ENCODE results near the gene IRX2. TPM values are rescaled to one million over a fixed set of nuclear protein-coding genes. Genes with fewer than 3 reads are reported as not detected.

The IRX2 gene
- total and polyA plus RNA-seq, 10 of the 15 experiments (the other 5 are each of a cell fraction or from before 2014, with no cell fraction given): not detected

DNA sequence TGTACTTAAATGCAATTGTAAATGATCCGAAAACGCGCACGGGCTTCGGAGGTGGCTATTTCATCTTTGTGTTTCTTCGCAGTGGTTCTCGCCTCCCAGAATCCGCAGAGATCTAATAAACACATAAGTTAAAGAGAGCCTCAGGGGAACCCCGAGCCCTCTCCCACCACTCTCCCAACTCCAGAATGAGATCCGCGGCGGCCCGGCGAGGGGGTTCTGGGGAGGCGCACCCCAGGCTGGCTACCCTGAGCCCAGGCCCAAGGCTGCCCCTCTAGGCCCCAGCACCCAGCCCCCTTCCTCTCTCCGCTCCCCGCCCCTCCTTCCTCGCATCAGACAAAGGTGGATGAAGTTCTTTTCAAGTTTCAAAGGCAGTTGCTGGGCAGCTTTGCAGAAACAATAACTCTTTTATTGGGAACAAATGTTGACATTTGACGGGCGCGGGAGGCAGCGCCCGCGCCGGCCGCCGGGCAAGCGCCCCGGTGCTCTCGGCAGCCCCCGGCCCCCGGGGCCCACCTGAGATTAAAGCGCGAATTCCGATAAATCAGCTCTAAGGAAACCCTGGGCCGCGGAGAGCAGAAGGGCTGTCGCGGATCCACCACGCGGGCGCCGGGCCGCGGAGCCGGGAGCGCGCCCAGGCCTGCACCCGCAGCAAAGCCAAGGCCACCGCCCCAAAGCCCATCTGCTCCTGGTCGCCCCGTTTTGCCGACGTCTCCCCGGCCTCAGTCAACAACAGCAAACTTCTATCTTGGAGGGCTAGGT lies 8.4 kb downstream of the IRX2 start (continued):
- TF ChIP-seq, protein P1, sequence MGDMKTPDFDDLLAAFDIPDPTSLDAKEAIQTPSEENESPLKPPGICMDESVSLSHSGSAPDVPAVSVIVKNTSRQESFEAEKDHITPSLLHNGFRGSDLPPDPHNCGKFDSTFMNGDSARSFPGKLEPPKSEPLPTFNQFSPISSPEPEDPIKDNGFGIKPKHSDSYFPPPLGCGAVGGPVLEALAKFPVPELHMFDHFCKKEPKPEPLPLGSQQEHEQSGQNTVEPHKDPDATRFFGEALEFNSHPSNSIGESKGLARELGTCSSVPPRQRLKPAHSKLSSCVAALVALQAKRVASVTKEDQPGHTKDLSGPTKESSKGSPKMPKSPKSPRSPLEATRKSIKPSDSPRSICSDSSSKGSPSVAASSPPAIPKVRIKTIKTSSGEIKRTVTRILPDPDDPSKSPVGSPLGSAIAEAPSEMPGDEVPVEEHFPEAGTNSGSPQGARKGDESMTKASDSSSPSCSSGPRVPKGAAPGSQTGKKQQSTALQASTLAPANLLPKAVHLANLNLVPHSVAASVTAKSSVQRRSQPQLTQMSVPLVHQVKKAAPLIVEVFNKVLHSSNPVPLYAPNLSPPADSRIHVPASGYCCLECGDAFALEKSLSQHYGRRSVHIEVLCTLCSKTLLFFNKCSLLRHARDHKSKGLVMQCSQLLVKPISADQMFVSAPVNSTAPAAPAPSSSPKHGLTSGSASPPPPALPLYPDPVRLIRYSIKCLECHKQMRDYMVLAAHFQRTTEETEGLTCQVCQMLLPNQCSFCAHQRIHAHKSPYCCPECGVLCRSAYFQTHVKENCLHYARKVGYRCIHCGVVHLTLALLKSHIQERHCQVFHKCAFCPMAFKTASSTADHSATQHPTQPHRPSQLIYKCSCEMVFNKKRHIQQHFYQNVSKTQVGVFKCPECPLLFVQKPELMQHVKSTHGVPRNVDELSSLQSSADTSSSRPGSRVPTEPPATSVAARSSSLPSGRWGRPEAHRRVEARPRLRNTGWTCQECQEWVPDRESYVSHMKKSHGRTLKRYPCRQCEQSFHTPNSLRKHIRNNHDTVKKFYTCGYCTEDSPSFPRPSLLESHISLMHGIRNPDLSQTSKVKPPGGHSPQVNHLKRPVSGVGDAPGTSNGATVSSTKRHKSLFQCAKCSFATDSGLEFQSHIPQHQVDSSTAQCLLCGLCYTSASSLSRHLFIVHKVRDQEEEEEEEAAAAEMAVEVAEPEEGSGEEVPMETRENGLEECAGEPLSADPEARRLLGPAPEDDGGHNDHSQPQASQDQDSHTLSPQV (IDR thresholded peaks at IDR 0.05): no peak
- TF ChIP-seq SRF (IDR thresholded peaks at IDR 0.05; ENCODE audit: low read depth in 2 of 2, low read length in 2 of 2): no peak
- no peak for TF ChIP-seq SPI1 (IDR thresholded peaks at IDR 0.05; ENCODE audit: borderline replicate concordance, insufficient read depth, low read depth, low read length)
- no peak for TF ChIP-seq TCF12 (IDR thresholded peaks at IDR 0.05; ENCODE audit: low read depth, low read length)

DNA sequence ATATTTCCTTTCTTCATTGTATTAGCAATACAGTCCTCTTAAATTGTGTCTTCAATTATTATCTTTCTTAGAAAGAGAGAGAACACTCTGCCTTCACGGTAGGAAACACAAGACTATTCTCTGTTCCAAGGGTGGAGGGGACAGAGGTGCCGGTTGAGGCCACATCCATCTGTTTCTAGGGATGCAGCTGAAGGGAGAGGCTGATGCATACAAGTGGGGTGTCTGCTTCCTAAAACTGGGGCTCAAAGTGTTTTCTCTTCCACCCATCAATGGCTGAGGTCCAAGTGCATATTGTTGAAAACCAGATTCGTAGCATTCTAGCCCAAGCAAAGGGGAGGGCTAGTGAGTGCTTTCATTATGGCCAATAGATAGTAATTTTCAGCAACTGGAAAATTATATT lies 9.5 kb downstream of the IRX2 start:
- intact Hi-C loops (cut with micrococcal nuclease; ENCODE audit: unreplicated experiment) (no loop called here), in situ Hi-C loops (cut with MboI) (no loop called here)

More for the DNA sequence above, 9.5 kb downstream of the IRX2 start:
- H3K79me2 ChIP-seq (ENCODE audit: control insufficient read depth, insufficient read depth, low read length): no peaks in the 10 kb centered on the region
- no TSS peak for BruUV-seq (replicated peaks)
- no peaks in the 10 kb centered on the region for H3K36me3 ChIP-seq (ENCODE audit: control insufficient read depth in 2 of 2, insufficient read depth in 2 of 2, low read length in 1 of 2)
- FAIRE-seq: no peak
- H3K9me3 ChIP-seq (replicated peaks; ENCODE audit: control insufficient read depth, insufficient read depth, low read length): no peaks in the 10 kb centered on the region; the same call in 2 of the 3 replicates
- no peak overlapping the region for H3K4me3 ChIP-seq
- H3K4me2 ChIP-seq (ENCODE audit: control insufficient read depth, insufficient read depth): no peak overlapping the region
- no peak overlapping the region for H3K9ac ChIP-seq (ENCODE audit: control insufficient read depth, insufficient read depth, low read length)
- no peaks in the 10 kb centered on the region for H3K27me3 ChIP-seq (replicated peaks in 1 of 2; ENCODE audit: control insufficient read depth in 2 of 2, insufficient read depth in 2 of 2, low read length in 1 of 2)
- SMC1A ChIA-PET (ENCODE audit: uncharacterized antibody, unreplicated experiment): no interaction called here
- no peaks in the 10 kb centered on the region for H4K20me1 ChIP-seq (ENCODE audit: control insufficient read depth, insufficient read depth)
- RAD21 ChIA-PET (ENCODE audit: unreplicated experiment): no interaction called here
- ATAC-seq: no peak
- no peaks in the 10 kb centered on the region for H3K4me1 ChIP-seq (ENCODE audit: control insufficient read depth, insufficient read depth, low read length)
- H2AFZ ChIP-seq (ENCODE audit: control insufficient read depth, low read depth, low read length): no peak overlapping the region
- WGBS (ENCODE audit: insufficient coverage, insufficient replicate concordance, low lambda C conversion rate, missing lambda C conversion rate): 35% methylated on average over 3 of the region's 3 CpGs
- DNase-seq (ENCODE audit: low read depth, low spot score): no peak
- POLR2A ChIA-PET: no interaction called here
- no peak for TF ChIP-seq NKRF (conservative IDR thresholded peaks at IDR 0.05)
- TF ChIP-seq TCF12 (IDR thresholded peaks at IDR 0.05; ENCODE audit: low read depth, low read length): no peak
- no peak for TF ChIP-seq TAF1 (IDR thresholded peaks at IDR 0.05; ENCODE audit: borderline replicate concordance, low read depth, low read length)
- no peak overlapping the region for H3K27ac ChIP-seq (ENCODE audit: control insufficient read depth, insufficient read depth)
- CTCF ChIA-PET: no interaction called here
